Mesendoderm (in vitro differentiated cells): ENCODE measurements around the gene RAB31.

Experiments used
- DNase-seq: peaks from one replicate; pipeline ENCODE4 v3.0.0; 2013
- H2AK5ac ChIP-seq: 2 replicates; pipeline ENCODE4 v1.6.1; 2013; ENCODE audit warnings: low read length, inconsistent platforms
- H2BK120ac ChIP-seq: 2 replicates; pipeline ENCODE4 v1.6.1; 2013; ENCODE audit warnings: low read depth, mild to moderate bottlenecking, low read length, moderate library complexity, mixed read lengths
- H2BK15ac ChIP-seq: replicated peaks from 2 replicates; pipeline ENCODE4 v1.6.1; 2013; ENCODE audit warnings: low read depth, mild to moderate bottlenecking, moderate library complexity
- H2BK5ac ChIP-seq: 2 replicates; pipeline ENCODE4 v1.6.1; 2013; ENCODE audit warnings: low read length, inconsistent platforms
- H3K18ac ChIP-seq: 2 replicates; pipeline ENCODE4 v1.6.1; 2013; ENCODE audit warnings: mild to moderate bottlenecking, low read length, mixed read lengths
- H3K23ac ChIP-seq: one replicate; pipeline ENCODE4 v1.6.1; 2013; ENCODE audit warnings: low read length
- H3K27ac ChIP-seq: 2 replicates; pipeline ENCODE4 v1.5.1; 2013; ENCODE audit warnings: low read depth, mild to moderate bottlenecking, inconsistent platforms, low read length, moderate library complexity
- H3K27me3 ChIP-seq: 2 replicates; pipeline ENCODE4 v1.6.1; 2013; ENCODE audit warnings: low read length, control low read depth, mild to moderate bottlenecking, inconsistent platforms; ENCODE audit not compliant: insufficient read depth, poor library complexity
- H3K36me3 ChIP-seq: 2 replicates; pipeline ENCODE4 v1.6.1; 2013; ENCODE audit warnings: low read length, inconsistent platforms; ENCODE audit not compliant: control insufficient read depth, insufficient read depth
- H3K4ac ChIP-seq: one replicate; pipeline ENCODE4 v1.6.1; 2013; ENCODE audit warnings: low read depth, mild to moderate bottlenecking, low read length, moderate library complexity
- H3K4me1 ChIP-seq: 2 replicates; pipeline ENCODE4 v1.6.1; 2013; ENCODE audit warnings: low read depth, low read length, inconsistent platforms; ENCODE audit not compliant: control insufficient read depth
- H3K4me2 ChIP-seq: 2 replicates; pipeline ENCODE4 v1.6.1; 2013; ENCODE audit warnings: low read length
- H3K4me3 ChIP-seq: 2 replicates; pipeline ENCODE4 v1.5.1; 2013; ENCODE audit warnings: mild to moderate bottlenecking, low read length
- H3K56ac ChIP-seq: one replicate; pipeline ENCODE4 v1.6.1; 2013; ENCODE audit warnings: low read length
- H3K79me1 ChIP-seq: 2 replicates; pipeline ENCODE4 v1.6.1; 2013; ENCODE audit warnings: low read length, inconsistent platforms
- H3K79me2 ChIP-seq: 2 replicates; pipeline ENCODE4 v1.6.1; 2013; ENCODE audit warnings: mild to moderate bottlenecking, low read length; ENCODE audit not compliant: control insufficient read depth, insufficient read depth
- H3K9ac ChIP-seq: 2 replicates; pipeline ENCODE4 v1.6.1; 2013; ENCODE audit warnings: low read length, inconsistent platforms
- H4K5ac ChIP-seq: one replicate; pipeline ENCODE4 v1.6.1; 2013; ENCODE audit warnings: low read length
- H4K8ac ChIP-seq: one replicate; pipeline ENCODE4 v1.6.1; 2013; ENCODE audit warnings: low read depth, mild to moderate bottlenecking, control low read depth, low read length, moderate library complexity
- WGBS: extraction: QIAGEN DNeasy Blood & Tissue Kit; methylation state at CpG from one replicate; pipeline ENCODE4 v1.1.7; 2013; ENCODE audit warnings: low lambda C conversion rate, missing lambda C conversion rate; ENCODE audit not compliant: insufficient coverage; ENCODE audit errors: extremely low coverage; 5-methylcytosine and 5-hydroxymethylcytosine counted together

RAB31 gene

DNA sequence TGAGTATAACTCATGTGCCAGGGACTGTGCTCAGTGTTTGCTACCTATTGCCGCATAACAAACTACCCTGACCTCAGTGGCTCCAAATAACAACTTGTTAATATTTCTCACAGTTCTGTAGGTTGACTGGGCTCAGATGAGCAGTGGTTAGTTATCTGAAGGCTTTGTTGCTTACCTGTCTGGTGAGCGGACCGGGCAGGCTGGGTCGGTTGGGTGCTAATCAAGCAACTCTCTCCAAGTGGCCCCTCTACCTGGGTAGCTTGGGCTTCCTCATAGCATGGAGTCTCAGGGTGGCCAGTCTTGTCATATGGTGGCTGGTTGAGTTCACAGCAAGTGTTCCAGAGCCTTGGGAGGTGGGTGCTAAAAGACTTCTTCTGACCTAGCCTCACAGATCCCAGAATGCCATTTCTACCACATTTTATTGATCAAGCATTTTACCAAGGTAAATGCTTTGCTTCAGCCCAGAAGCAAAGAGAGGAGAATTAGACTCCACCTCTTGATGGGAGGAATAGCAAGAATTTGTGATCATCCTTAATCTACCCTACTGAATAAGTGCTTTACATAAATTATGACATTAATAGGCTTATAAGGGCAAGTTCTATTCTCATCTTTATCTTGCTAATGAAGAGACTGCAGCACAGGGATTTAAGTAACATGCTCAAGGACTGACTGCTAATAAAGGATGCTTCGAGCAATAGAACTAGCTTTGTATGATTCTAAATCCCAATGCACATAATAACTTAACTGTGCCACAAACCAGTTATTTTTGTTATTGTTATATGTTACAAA is 16.9 kb downstream of the RAB31 start:
- Histone ChIP-seq H3K4ac (no peak overlapping the region), H3K18ac (no peak overlapping the region), H3K79me2 (peaks cover 20% of the 10 kb centered on the region), H4K5ac (no peak overlapping the region), H2BK120ac (no peak overlapping the region), H3K27ac (no peak overlapping the region), H3K56ac (no peak overlapping the region), H2AK5ac (no peak overlapping the region), H3K4me2 (no peak overlapping the region), H3K9ac (no peak overlapping the region), H2BK5ac (no peak overlapping the region), H3K79me1 (peaks cover 24% of the 10 kb centered on the region), H3K4me3 (no peak overlapping the region), H3K27me3 (no peaks in the 10 kb centered on the region), H3K23ac (no peak overlapping the region), H3K36me3 (peaks cover 2% of the 10 kb centered on the region), H4K8ac (no peak overlapping the region), H3K4me1 (no peaks in the 10 kb centered on the region), H2BK15ac (no peak overlapping the region)
- WGBS: no CpG with 5 or more reads among the region's 5 CpGs
- no peak for DNase-seq

DNA sequence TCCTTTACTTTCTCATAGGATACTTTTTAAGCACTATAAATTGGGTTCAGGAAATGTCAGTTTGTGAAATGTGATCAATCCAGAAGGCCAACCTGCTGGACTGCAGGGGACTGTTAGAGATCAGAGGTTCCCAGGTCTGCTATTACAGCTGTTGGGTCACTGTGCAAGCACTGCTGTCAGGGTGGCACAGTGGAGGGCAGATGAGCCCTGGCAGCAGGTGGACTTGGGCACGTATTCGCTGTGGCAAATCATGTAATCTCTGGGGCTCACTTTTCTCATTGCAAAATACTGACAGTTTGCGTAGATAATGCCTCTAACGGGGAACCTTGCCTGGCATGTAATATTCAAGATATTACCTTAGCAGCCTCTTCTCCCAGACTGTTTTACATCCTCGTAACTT is 18.1 kb downstream of the RAB31 start:
- Histone ChIP-seq H3K4me3 (no peak overlapping the region), H3K4me1 (no peaks in the 10 kb centered on the region), H3K79me2 (peaks cover 11% of the 10 kb centered on the region), H3K18ac (no peak overlapping the region), H3K9ac (no peak overlapping the region), H2BK5ac (no peak overlapping the region), H3K27ac (no peak overlapping the region), H3K23ac (no peak overlapping the region), H3K79me1 (peaks cover 23% of the 10 kb centered on the region), H3K56ac (no peak overlapping the region), H3K36me3 (peaks cover 2% of the 10 kb centered on the region), H3K27me3 (no peaks in the 10 kb centered on the region), H4K8ac (no peak overlapping the region), H2AK5ac (no peak overlapping the region), H3K4me2 (no peak overlapping the region), H3K4ac (no peak overlapping the region), H4K5ac (no peak overlapping the region), H2BK120ac (no peak overlapping the region), H2BK15ac (no peak overlapping the region)
- DNase-seq: no peak
- no CpG with 5 or more reads among the region's 5 CpGs for WGBS

DNA sequence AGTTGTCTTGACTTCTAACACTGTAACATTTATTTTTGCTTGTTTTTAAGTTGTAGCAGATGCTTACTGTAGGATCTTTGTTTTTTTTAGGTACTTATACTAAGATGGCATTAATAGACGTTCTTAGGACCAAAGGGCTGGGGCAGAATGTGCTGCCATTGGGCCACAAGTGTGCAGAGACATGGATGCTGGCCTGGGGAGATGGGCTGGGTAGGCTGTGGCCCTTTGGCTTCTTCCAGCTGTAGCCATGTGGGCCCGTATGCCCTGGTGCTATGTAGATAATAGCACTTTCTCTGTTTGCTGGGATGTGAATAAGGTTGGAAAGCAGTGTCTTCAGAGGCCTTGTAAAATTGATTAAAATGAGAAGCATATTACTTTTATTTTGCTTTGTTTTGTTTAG is 18.8 kb downstream of the RAB31 start:
- no peak overlapping the region for H3K4me3 ChIP-seq
- H3K79me1 ChIP-seq: peaks cover 20% of the 10 kb centered on the region
- no peak overlapping the region for H2AK5ac ChIP-seq
- no peak overlapping the region for H3K18ac ChIP-seq
- H3K9ac ChIP-seq: no peak overlapping the region
- no CpG with 5 or more reads among the region's 2 CpGs for WGBS
- no peak overlapping the region for H2BK5ac ChIP-seq
- H3K27ac ChIP-seq: no peak overlapping the region
- no peak overlapping the region for H4K5ac ChIP-seq
- no peak overlapping the region for H2BK15ac ChIP-seq
- peaks cover 2% of the 10 kb centered on the region for H3K36me3 ChIP-seq
- no peak overlapping the region for H3K56ac ChIP-seq
- H3K79me2 ChIP-seq: peaks cover 6% of the 10 kb centered on the region
- no peak overlapping the region for H4K8ac ChIP-seq
- no peak overlapping the region for H3K4me2 ChIP-seq
- no peak overlapping the region for H3K23ac ChIP-seq
- no peak for DNase-seq
- no peaks in the 10 kb centered on the region for H3K4me1 ChIP-seq
- H3K27me3 ChIP-seq: no peaks in the 10 kb centered on the region
- no peak overlapping the region for H3K4ac ChIP-seq
- no peak overlapping the region for H2BK120ac ChIP-seq

DNA sequence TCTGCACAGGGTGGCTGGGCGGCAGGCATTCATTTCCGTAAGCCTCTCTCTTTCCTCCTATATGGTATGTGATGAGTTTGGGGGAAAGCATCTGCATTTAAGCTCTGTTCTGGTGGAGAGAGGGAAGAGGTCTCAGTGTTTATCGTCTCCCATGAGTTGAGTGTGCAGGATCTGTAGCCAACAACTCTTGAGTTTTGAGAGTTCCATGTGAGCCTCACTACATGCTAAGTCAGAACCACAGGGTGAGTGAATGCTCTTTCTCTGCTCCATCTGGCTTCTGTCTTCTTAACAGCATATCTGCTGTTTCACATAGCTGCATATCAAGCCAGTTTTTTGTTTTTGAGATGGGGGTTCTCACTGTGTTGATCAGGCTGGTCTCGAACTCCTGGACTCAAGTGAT is 22.7 kb downstream of the RAB31 start:
- H3K4me3 ChIP-seq: no peak overlapping the region
- no peak overlapping the region for H3K56ac ChIP-seq
- no peaks in the 10 kb centered on the region for H3K27me3 ChIP-seq
- no peak overlapping the region for H3K4ac ChIP-seq
- no CpG with 5 or more reads among the region's 4 CpGs for WGBS
- H3K79me2 ChIP-seq: peaks cover 8% of the 10 kb centered on the region
- no peak overlapping the region for H3K23ac ChIP-seq
- no peak overlapping the region for H2BK120ac ChIP-seq
- no peak overlapping the region for H3K9ac ChIP-seq
- H3K36me3 ChIP-seq: no peaks in the 10 kb centered on the region
- no peak overlapping the region for H4K8ac ChIP-seq
- no peak overlapping the region for H3K27ac ChIP-seq
- no peak overlapping the region for H2AK5ac ChIP-seq
- H3K4me1 ChIP-seq: no peaks in the 10 kb centered on the region
- no peak overlapping the region for H3K18ac ChIP-seq
- no peak overlapping the region for H2BK5ac ChIP-seq
- H4K5ac ChIP-seq: no peak overlapping the region
- DNase-seq: no peak
- H3K4me2 ChIP-seq: no peak overlapping the region
- H3K79me1 ChIP-seq: peaks cover 27% of the 10 kb centered on the region
- H2BK15ac ChIP-seq: no peak overlapping the region

DNA sequence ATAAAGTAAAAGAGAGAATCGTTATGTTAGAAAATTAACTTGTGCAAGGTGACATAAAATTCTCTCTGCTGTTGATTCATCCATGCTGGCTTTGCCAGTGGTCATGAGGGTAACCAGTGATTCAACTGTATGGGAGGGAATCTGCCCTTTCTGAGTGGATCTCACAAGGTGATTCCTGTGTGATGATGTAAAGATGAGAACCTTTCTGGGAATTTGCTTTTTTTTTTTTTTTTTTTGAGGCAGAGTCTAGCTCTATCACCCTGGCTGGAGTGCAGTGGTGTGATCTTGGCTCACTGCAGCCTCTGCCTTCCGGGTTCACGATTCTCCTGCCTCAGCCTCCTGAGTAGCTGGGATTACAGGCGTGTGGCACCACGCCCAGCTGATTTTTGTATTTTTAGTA is 23.3 kb downstream of the RAB31 start:
- no peak overlapping the region for H3K4ac ChIP-seq
- H3K4me3 ChIP-seq: no peak overlapping the region
- no peak overlapping the region for H4K8ac ChIP-seq
- H2AK5ac ChIP-seq: no peak overlapping the region
- H3K4me2 ChIP-seq: no peak overlapping the region
- H2BK5ac ChIP-seq: no peak overlapping the region
- H3K23ac ChIP-seq: no peak overlapping the region
- no CpG with 5 or more reads among the region's 5 CpGs for WGBS
- no peak overlapping the region for H4K5ac ChIP-seq
- no peak overlapping the region for H3K56ac ChIP-seq
- H3K18ac ChIP-seq: no peak overlapping the region
- peak; percentile 48 for DNase-seq
- no peak overlapping the region for H3K27ac ChIP-seq
- H3K36me3 ChIP-seq: no peaks in the 10 kb centered on the region
- peaks cover 27% of the 10 kb centered on the region for H3K79me1 ChIP-seq
- H2BK120ac ChIP-seq: no peak overlapping the region
- no peaks in the 10 kb centered on the region for H3K4me1 ChIP-seq
- H3K9ac ChIP-seq: no peak overlapping the region
- peaks cover 8% of the 10 kb centered on the region for H3K79me2 ChIP-seq
- no peak overlapping the region for H2BK15ac ChIP-seq
- H3K27me3 ChIP-seq: no peaks in the 10 kb centered on the region

DNA sequence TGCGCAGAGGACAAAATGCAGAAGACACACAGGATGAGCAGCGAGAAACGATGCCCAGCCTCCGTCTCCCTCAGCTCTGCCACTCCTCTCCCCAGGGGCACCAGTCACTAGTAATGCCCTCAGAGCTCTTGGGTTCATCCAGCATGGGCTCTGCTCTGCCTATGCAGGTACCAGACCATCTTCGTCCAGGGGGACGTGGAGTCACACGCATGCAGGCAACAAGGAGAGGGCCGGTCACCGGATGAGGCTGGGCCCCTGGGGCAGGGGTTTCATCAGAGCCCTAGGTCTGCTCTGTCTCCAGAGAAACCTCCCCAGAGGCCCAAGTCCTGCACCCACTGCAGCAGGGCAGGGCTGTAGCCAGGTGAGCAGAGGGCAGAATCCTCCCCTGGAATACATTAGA is 23.9 kb downstream of the RAB31 start:
- H3K4ac ChIP-seq: no peak overlapping the region
- H2BK15ac ChIP-seq: no peak overlapping the region
- no peak overlapping the region for H3K4me2 ChIP-seq
- no peak overlapping the region for H4K5ac ChIP-seq
- H2BK120ac ChIP-seq: no peak overlapping the region
- H3K23ac ChIP-seq: no peak overlapping the region
- no peak overlapping the region for H2AK5ac ChIP-seq
- H3K4me3 ChIP-seq: no peak overlapping the region
- WGBS: no CpG with 5 or more reads among the region's 9 CpGs
- no peaks in the 10 kb centered on the region for H3K36me3 ChIP-seq
- peaks cover 25% of the 10 kb centered on the region for H3K79me1 ChIP-seq
- no peak for DNase-seq
- H3K4me1 ChIP-seq: no peaks in the 10 kb centered on the region
- H2BK5ac ChIP-seq: no peak overlapping the region
- no peak overlapping the region for H3K18ac ChIP-seq
- no peak overlapping the region for H4K8ac ChIP-seq
- H3K79me2 ChIP-seq: peaks cover 6% of the 10 kb centered on the region
- no peaks in the 10 kb centered on the region for H3K27me3 ChIP-seq
- H3K56ac ChIP-seq: no peak overlapping the region
- no peak overlapping the region for H3K9ac ChIP-seq
- no peak overlapping the region for H3K27ac ChIP-seq
